SK-N-SH treated with all-trans-retinoic acid at 6 μM for 48 hours (cell line): Measurements from ENCODE around the gene ADH5.

Experiments
- ATAC-seq: fragments of 200-7000 bp; cut with Tn5 transposase; 3 replicates; pipeline ENCODE4 v1.9.1; 2020; ENCODE audit warnings: mild to moderate bottlenecking, moderate library complexity
- BACH2 ChIP-seq: fragments of 250-450 bp; sonication (Bioruptor Pico); IDR thresholded peaks from 2 replicates; pipeline ENCODE4 v1.9.0; 2021; ENCODE audit warnings: mild to moderate bottlenecking, borderline replicate concordance
- CREB5 ChIP-seq: fragments of 250-450 bp; sonication (Bioruptor Pico); IDR thresholded peaks from 2 replicates; pipeline ENCODE4 v1.5.1; 2020; ENCODE audit warnings: low read depth, mild to moderate bottlenecking, moderate library complexity
- CSDC2 ChIP-seq: fragments of 250-450 bp; sonication (Bioruptor Pico); IDR thresholded peaks from 2 replicates; pipeline ENCODE4 v1.5.0; 2020; ENCODE audit warnings: mild to moderate bottlenecking, moderate library complexity
- CSRNP3 ChIP-seq: fragments of 250-450 bp; sonication (Bioruptor Pico); IDR thresholded peaks from 2 replicates; pipeline ENCODE4 v1.5.1; 2021; ENCODE audit warnings: mild to moderate bottlenecking, moderate library complexity
- ESRRG ChIP-seq: fragments of 250-450 bp; sonication (Bioruptor Pico); IDR thresholded peaks from 2 replicates; pipeline ENCODE4 v1.6.1; 2021; ENCODE audit warnings: mild to moderate bottlenecking
- GLIS3 ChIP-seq: fragments of 250-450 bp; sonication (Bioruptor Pico); IDR thresholded peaks from 2 replicates; pipeline ENCODE4 v1.5.0; 2020; ENCODE audit warnings: mild to moderate bottlenecking, moderate library complexity
- ISL1 ChIP-seq: fragments of 250-450 bp; sonication (Bioruptor Pico); IDR thresholded peaks from 2 replicates; pipeline ENCODE4 v2.1.2; 2022; ENCODE audit warnings: mild to moderate bottlenecking, moderate library complexity
- OSR1 ChIP-seq: fragments of 250-450 bp; sonication (Bioruptor Pico); IDR thresholded peaks from 2 replicates; pipeline ENCODE4 v1.8.0; 2022; ENCODE audit warnings: moderate library complexity, mild to moderate bottlenecking, inconsistent platforms
- PPARA ChIP-seq: fragments of 250-450 bp; sonication (Bioruptor Pico); IDR thresholded peaks from 2 replicates; pipeline ENCODE4 v1.5.0; 2020; ENCODE audit warnings: mild to moderate bottlenecking, borderline replicate concordance
- RARB ChIP-seq: fragments of 250-450 bp; sonication (Bioruptor Pico); IDR thresholded peaks from 2 replicates; pipeline ENCODE4 v1.8.0; 2021; ENCODE audit warnings: mild to moderate bottlenecking, moderate library complexity
- SNAI2 ChIP-seq: fragments of 250-450 bp; sonication (Bioruptor Pico); IDR thresholded peaks from 2 replicates; pipeline ENCODE4 v1.5.0; 2020; ENCODE audit warnings: mild to moderate bottlenecking, moderate library complexity
- TCF4 ChIP-seq: fragments of 250-450 bp; sonication (Bioruptor Pico); IDR thresholded peaks from 2 replicates; pipeline ENCODE4 v1.8.0; 2021; ENCODE audit warnings: mild to moderate bottlenecking, moderate library complexity, borderline replicate concordance
- TOX ChIP-seq: fragments of 250-450 bp; sonication (Bioruptor Pico); IDR thresholded peaks from 2 replicates; pipeline ENCODE4 v1.8.0; 2021; ENCODE audit warnings: mild to moderate bottlenecking, moderate library complexity, borderline replicate concordance
- ZC3H10 ChIP-seq: fragments of 250-450 bp; sonication (Bioruptor Pico); IDR thresholded peaks from 2 replicates; pipeline ENCODE4 v1.5.1; 2021; ENCODE audit warnings: mild to moderate bottlenecking, moderate library complexity
- ZFP3 ChIP-seq: fragments of 250-450 bp; sonication (Bioruptor Pico); IDR thresholded peaks from 2 replicates; pipeline ENCODE4 v1.5.0; 2020; ENCODE audit warnings: mild to moderate bottlenecking, moderate library complexity
- ZFP30 ChIP-seq: fragments of 450-650 bp; formaldehyde crosslinking; IDR thresholded peaks from 2 replicates; pipeline ENCODE4 v1.5.0; 2022; ENCODE audit warnings: mild to moderate bottlenecking, moderate library complexity
- ZNF565 ChIP-seq: fragments of 450-650 bp; formaldehyde crosslinking; conservative IDR thresholded peaks from 2 replicates; pipeline ENCODE4 v1.5.0; 2020; ENCODE audit warnings: low read depth, mild to moderate bottlenecking, moderate library complexity
- ZNF8 ChIP-seq: fragments of 450-650 bp; formaldehyde crosslinking; IDR thresholded peaks from 2 replicates; pipeline ENCODE4 v1.5.0; 2020; ENCODE audit warnings: mild to moderate bottlenecking, moderate library complexity
- TF ChIP-seq, protein P1 (sequence below): fragments of 250-450 bp; sonication (Bioruptor Pico); IDR thresholded peaks from 2 replicates; pipeline ENCODE4 v1.8.0; 2021; ENCODE audit warnings: low read depth, mild to moderate bottlenecking, moderate library complexity, borderline replicate concordance
- TF ChIP-seq, protein P2 (sequence below): fragments of 250-450 bp; sonication (Bioruptor Pico); IDR thresholded peaks from 2 replicates; pipeline ENCODE4 v1.8.0; 2020; ENCODE audit warnings: mild to moderate bottlenecking, moderate library complexity, borderline replicate concordance
- TF ChIP-seq, protein P3 (sequence below): fragments of 250-450 bp; sonication (Bioruptor Pico); IDR thresholded peaks from 2 replicates; pipeline ENCODE4 v1.5.0; 2020; ENCODE audit warnings: mild to moderate bottlenecking, moderate library complexity

Gene ADH5

GRCh38 chr4:99076292-99076976 lies 12.2 kb downstream of the ADH5 start:
- no peak for TF ChIP-seq ESRRG (CRISPR knock-in tag)
- no peak for TF ChIP-seq CSRNP3 (CRISPR knock-in tag)
- no peak for TF ChIP-seq TCF4
- no peak for TF ChIP-seq SNAI2 (CRISPR knock-in tag)
- TF ChIP-seq RARB = no peak
- no peak for TF ChIP-seq ZNF565 (CRISPR knock-in tag)
- TF ChIP-seq, all 23 proteins: peak for 0

DNA sequence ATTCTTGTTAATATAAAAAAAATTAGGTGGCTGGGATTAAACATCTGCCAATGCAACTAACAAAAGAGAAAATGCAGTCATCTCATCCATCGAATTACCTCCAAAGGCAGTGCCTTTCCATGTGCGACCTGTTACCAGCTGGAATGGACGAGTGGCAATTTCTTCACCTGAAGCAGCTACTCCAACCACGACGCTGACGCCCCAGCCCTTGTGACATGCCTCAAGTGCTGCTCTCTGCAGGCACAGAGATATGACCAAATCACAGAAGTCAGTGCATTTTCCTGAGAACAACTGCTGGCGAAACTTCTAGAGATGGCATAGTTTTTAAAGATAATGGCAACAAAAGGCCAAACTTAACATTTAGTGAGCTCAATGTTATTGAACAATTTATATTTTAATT lies 13.8 kb downstream of the ADH5 start:
- TF ChIP-seq TOX (CRISPR knock-in tag) = no peak
- TF ChIP-seq BACH2 (CRISPR knock-in tag) = no peak
- no peak for TF ChIP-seq ZFP30 (CRISPR knock-in tag)
- TF ChIP-seq PPARA = no peak
- TF ChIP-seq ZNF565 (CRISPR knock-in tag) = no peak
- TF ChIP-seq TCF4 = no peak
- no peak for TF ChIP-seq CSDC2 (CRISPR knock-in tag)
- TF ChIP-seq CSRNP3 (CRISPR knock-in tag) = no peak
- no peak for TF ChIP-seq ZC3H10
- TF ChIP-seq, protein P1, sequence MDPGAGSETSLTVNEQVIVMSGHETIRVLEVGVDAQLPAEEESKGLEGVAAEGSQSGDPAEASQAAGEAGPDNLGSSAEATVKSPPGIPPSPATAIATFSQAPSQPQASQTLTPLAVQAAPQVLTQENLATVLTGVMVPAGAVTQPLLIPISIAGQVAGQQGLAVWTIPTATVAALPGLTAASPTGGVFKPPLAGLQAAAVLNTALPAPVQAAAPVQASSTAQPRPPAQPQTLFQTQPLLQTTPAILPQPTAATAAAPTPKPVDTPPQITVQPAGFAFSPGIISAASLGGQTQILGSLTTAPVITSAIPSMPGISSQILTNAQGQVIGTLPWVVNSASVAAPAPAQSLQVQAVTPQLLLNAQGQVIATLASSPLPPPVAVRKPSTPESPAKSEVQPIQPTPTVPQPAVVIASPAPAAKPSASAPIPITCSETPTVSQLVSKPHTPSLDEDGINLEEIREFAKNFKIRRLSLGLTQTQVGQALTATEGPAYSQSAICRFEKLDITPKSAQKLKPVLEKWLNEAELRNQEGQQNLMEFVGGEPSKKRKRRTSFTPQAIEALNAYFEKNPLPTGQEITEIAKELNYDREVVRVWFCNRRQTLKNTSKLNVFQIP (CRISPR knock-in tag) = no peak
- TF ChIP-seq RARB = no peak
- TF ChIP-seq OSR1 (CRISPR knock-in tag) = no peak
- TF ChIP-seq ZFP3 (CRISPR knock-in tag) = no peak
- TF ChIP-seq, protein P2, sequence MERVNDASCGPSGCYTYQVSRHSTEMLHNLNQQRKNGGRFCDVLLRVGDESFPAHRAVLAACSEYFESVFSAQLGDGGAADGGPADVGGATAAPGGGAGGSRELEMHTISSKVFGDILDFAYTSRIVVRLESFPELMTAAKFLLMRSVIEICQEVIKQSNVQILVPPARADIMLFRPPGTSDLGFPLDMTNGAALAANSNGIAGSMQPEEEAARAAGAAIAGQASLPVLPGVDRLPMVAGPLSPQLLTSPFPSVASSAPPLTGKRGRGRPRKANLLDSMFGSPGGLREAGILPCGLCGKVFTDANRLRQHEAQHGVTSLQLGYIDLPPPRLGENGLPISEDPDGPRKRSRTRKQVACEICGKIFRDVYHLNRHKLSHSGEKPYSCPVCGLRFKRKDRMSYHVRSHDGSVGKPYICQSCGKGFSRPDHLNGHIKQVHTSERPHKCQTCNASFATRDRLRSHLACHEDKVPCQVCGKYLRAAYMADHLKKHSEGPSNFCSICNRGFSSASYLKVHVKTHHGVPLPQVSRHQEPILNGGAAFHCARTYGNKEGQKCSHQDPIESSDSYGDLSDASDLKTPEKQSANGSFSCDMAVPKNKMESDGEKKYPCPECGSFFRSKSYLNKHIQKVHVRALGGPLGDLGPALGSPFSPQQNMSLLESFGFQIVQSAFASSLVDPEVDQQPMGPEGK (CRISPR knock-in tag) = no peak
- TF ChIP-seq SNAI2 (CRISPR knock-in tag) = no peak
- TF ChIP-seq CREB5 (CRISPR knock-in tag) = no peak
- no peak for TF ChIP-seq ZNF8
- no peak for TF ChIP-seq ISL1 (CRISPR knock-in tag)
- TF ChIP-seq GLIS3 (CRISPR knock-in tag) = no peak
- TF ChIP-seq, all 23 proteins: peak for 0
- no peak for ATAC-seq

More at GRCh38 chr4:99076292-99076976, 12.2 kb downstream of the ADH5 start:
- no peak for ATAC-seq

- TF ChIP-seq TOX (CRISPR knock-in tag) = no peak
- TF ChIP-seq, protein P3, sequence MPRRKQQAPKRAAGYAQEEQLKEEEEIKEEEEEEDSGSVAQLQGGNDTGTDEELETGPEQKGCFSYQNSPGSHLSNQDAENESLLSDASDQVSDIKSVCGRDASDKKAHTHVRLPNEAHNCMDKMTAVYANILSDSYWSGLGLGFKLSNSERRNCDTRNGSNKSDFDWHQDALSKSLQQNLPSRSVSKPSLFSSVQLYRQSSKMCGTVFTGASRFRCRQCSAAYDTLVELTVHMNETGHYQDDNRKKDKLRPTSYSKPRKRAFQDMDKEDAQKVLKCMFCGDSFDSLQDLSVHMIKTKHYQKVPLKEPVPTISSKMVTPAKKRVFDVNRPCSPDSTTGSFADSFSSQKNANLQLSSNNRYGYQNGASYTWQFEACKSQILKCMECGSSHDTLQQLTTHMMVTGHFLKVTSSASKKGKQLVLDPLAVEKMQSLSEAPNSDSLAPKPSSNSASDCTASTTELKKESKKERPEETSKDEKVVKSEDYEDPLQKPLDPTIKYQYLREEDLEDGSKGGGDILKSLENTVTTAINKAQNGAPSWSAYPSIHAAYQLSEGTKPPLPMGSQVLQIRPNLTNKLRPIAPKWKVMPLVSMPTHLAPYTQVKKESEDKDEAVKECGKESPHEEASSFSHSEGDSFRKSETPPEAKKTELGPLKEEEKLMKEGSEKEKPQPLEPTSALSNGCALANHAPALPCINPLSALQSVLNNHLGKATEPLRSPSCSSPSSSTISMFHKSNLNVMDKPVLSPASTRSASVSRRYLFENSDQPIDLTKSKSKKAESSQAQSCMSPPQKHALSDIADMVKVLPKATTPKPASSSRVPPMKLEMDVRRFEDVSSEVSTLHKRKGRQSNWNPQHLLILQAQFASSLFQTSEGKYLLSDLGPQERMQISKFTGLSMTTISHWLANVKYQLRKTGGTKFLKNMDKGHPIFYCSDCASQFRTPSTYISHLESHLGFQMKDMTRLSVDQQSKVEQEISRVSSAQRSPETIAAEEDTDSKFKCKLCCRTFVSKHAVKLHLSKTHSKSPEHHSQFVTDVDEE (CRISPR knock-in tag) = no peak
- no peak for TF ChIP-seq ESRRG (CRISPR knock-in tag)
- no peak for TF ChIP-seq CSDC2 (CRISPR knock-in tag)
- TF ChIP-seq, protein P2 (CRISPR knock-in tag) = no peak
- TF ChIP-seq PPARA = no peak
- TF ChIP-seq RARB = no peak
- TF ChIP-seq ZNF565 (CRISPR knock-in tag) = no peak
- TF ChIP-seq TCF4 = no peak
- TF ChIP-seq, all 23 proteins: peak for 0
- ATAC-seq = no peak
These were observed 17.4 kb downstream of the ADH5 start for GRCh38 chr4:99071159-99071558.
